IPS-NIHi11 (cell line): ENCODE results near the gene PLPPR1.
A peak's percentile ranks its signal among the peaks of the same experiment; 100 is the strongest.
"Not testable (repeated sequence)": the region's sequence is repeated elsewhere in the genome, so short reads cannot be mapped to it uniquely, and the experiment has no call there.

Experiments used
- DNase-seq: peaks from one replicate; pipeline ENCODE4 v3.0.0; 2012; ENCODE audit warnings: mixed read lengths, low spot score

The PLPPR1 gene

GRCh38 chr9:101291043-101291442, 262.5 kb downstream of the PLPPR1 start:
- DNase-seq, result not testable (repeated sequence)

- DNase-seq, result no peak
Measured at GRCh38 chr9:101299901-101300300, 271.4 kb downstream of the PLPPR1 start.

GRCh38 chr9:101307051-101307450, 278.5 kb downstream of the PLPPR1 start:
- no peak for DNase-seq

GRCh38 chr9:101307524-101308213, 279.1 kb downstream of the PLPPR1 start:
- no peak for DNase-seq

GRCh38 chr9:101309139-101309538, 280.6 kb downstream of the PLPPR1 start:
- DNase-seq, result no peak

- DNase-seq, result no peak
Measured at GRCh38 chr9:101311191-101311590, 282.7 kb downstream of the PLPPR1 start.

GRCh38 chr9:101311758-101312420, 283.4 kb downstream of the PLPPR1 start:
- DNase-seq, result peak; percentile 62

GRCh38 chr9:101312661-101313060, 284.1 kb downstream of the PLPPR1 start:
- no peak for DNase-seq

GRCh38 chr9:101315112-101315450, 286.6 kb downstream of the PLPPR1 start:
- DNase-seq, result no peak

GRCh38 chr9:101317735-101318134, 289.2 kb downstream of the PLPPR1 start:
- DNase-seq, result no peak

- no peak for DNase-seq
Measured at GRCh38 chr9:101323129-101323528, 294.6 kb downstream of the PLPPR1 start.

GRCh38 chr9:101324245-101324804, 295.8 kb downstream of the PLPPR1 start:
- DNase-seq, result no peak

- DNase-seq, result no peak
Measured at GRCh38 chr9:101325053-101325452, 296.5 kb downstream of the PLPPR1 start.

GRCh38 chr9:101326035-101326434, 297.5 kb downstream of the PLPPR1 start:
- no peak for DNase-seq

- DNase-seq, result no peak
Measured at GRCh38 chr9:101326501-101326900, 298.0 kb downstream of the PLPPR1 start.

- DNase-seq, result not testable (repeated sequence)
Measured at GRCh38 chr9:101327422-101327909, 298.9 kb downstream of the PLPPR1 start.

GRCh38 chr9:101332362-101332761, 303.8 kb downstream of the PLPPR1 start:
- DNase-seq, result no peak

GRCh38 chr9:101333490-101333889, 305.0 kb downstream of the PLPPR1 start:
- DNase-seq, result no peak

GRCh38 chr9:101333926-101334702, 305.6 kb downstream of the PLPPR1 start:
- no peak for DNase-seq

- DNase-seq, result no peak
Measured at GRCh38 chr9:101336091-101336490, 307.6 kb downstream of the PLPPR1 start.

GRCh38 chr9:101337237-101337636, 308.7 kb downstream of the PLPPR1 start:
- no peak for DNase-seq

GRCh38 chr9:101341958-101342357, 313.4 kb downstream of the PLPPR1 start:
- DNase-seq, result no peak

- no peak for DNase-seq
Measured at GRCh38 chr9:101342595-101342994, 314.1 kb downstream of the PLPPR1 start.
